ENCODE results near the gene PLEKHH1. TPM values are rescaled to one million over a fixed set of nuclear protein-coding genes. Genes with fewer than 3 reads are reported as not detected.

The PLEKHH1 gene
- total RNA-seq, 1 experiment from 2014 or later, result 27.6 TPM

- H3K9ac ChIP-seq (ENCODE audit: low read length), result no peak within 1 kb of the TSS
- ChIA-PET CTCF (no interaction called here), POLR2A (no interaction called here), RAD21 (ENCODE audit: low non-redundant PET in 1 of 2, low total read pairs in 2 of 2, uncharacterized antibody in 2 of 2, unreplicated experiment in 2 of 2) (no interaction called here)
- intact Hi-C loops (cut with micrococcal nuclease), result no loop called here
- no peak within 1 kb of the TSS for H3K27ac ChIP-seq (ENCODE audit: low read depth, low read length)
- H3K9me3 ChIP-seq (ENCODE audit: control insufficient read depth in 1 of 2, insufficient read depth in 1 of 2, low read depth in 1 of 2, low read length in 2 of 2), result peaks cover 3 to 7% of the 10 kb centered on the region in 2 experiments; a peak in 2 of 4 replicates
- no peaks in the 10 kb centered on the region for H3K4me1 ChIP-seq (ENCODE audit: control insufficient read depth in 1 of 2, insufficient read depth in 2 of 2, low read length in 2 of 2)
- no peaks in the 10 kb centered on the region for H3K79me2 ChIP-seq (ENCODE audit: insufficient read depth, low read length)
- no peaks in the 10 kb centered on the region for H3K27me3 ChIP-seq (ENCODE audit: insufficient read depth, low read length)
- H3K4me2 ChIP-seq (ENCODE audit: low read length), result no peak within 1 kb of the TSS
- no peak within 1 kb of the TSS for H2AFZ ChIP-seq (ENCODE audit: low read depth, low read length, poor library complexity, severe bottlenecking)
- H3K4me3 ChIP-seq (replicated peaks in 1 of 2; ENCODE audit: low read depth in 1 of 2, low read length in 2 of 2), result no peak within 1 kb of the TSS
- DNase-seq (ENCODE audit: low read depth, low spot score) (no peak), ATAC-seq (no peak)
- H3K9me2 ChIP-seq (ENCODE audit: insufficient read depth), result no peaks in the 10 kb centered on the region
- TF ChIP-seq EZH2phosphoT487 (IDR thresholded peaks at IDR 0.05; ENCODE audit: borderline replicate concordance) (no peak), ZBTB33 (IDR thresholded peaks at IDR 0.05; ENCODE audit: extremely low read depth, insufficient replicate concordance, low read length) (no peak), RAD21 (IDR thresholded peaks at IDR 0.05; ENCODE audit: low read depth) (no peak)
- BruUV-seq (replicated peaks), result no TSS peak
- H4K20me1 ChIP-seq (ENCODE audit: insufficient read depth), result no peaks in the 10 kb centered on the region
- H3K36me3 ChIP-seq (ENCODE audit: control insufficient read depth in 1 of 2, insufficient read depth in 2 of 2, low read length in 2 of 2), result no peaks in the 10 kb centered on the region
These were observed 44.9 kb upstream of the PLEKHH1 start, which contains the start of gene TMEM229B for GRCh38 chr14:67487937-67488893. Gene TMEM229B (minus strand): TSS chr14:67488721. CDS start chr14:67473923, 14,798 bp downstream.

GRCh38 chr14:67490196-67490595, 42.9 kb upstream of the PLEKHH1 start:
- Histone ChIP-seq H2AFZ (ENCODE audit: low read depth, low read length, poor library complexity, severe bottlenecking) (no peak overlapping the region), H3K4me3 (replicated peaks in 1 of 2; ENCODE audit: low read depth in 1 of 2, low read length in 2 of 2) (no peak overlapping the region), H3K27me3 (ENCODE audit: insufficient read depth, low read length) (no peaks in the 10 kb centered on the region), H3K9me2 (ENCODE audit: insufficient read depth) (no peaks in the 10 kb centered on the region), H3K36me3 (ENCODE audit: control insufficient read depth in 1 of 2, insufficient read depth in 2 of 2, low read length in 2 of 2) (no peaks in the 10 kb centered on the region), H3K4me2 (ENCODE audit: low read length) (no peak overlapping the region), H3K79me2 (ENCODE audit: insufficient read depth, low read length) (no peaks in the 10 kb centered on the region), H3K9ac (ENCODE audit: low read length) (no peak overlapping the region), H4K20me1 (ENCODE audit: insufficient read depth) (no peaks in the 10 kb centered on the region), H3K4me1 (ENCODE audit: control insufficient read depth in 1 of 2, insufficient read depth in 2 of 2, low read length in 2 of 2) (no peaks in the 10 kb centered on the region), H3K9me3 (ENCODE audit: control insufficient read depth in 1 of 2, insufficient read depth in 1 of 2, low read depth in 1 of 2, low read length in 2 of 2) (peaks cover 3 to 11% of the 10 kb centered on the region in 2 experiments; a peak in 2 of 4 replicates), H3K27ac (ENCODE audit: low read depth, low read length) (no peak overlapping the region)
- intact Hi-C loops (cut with micrococcal nuclease), result no loop called here
- no TSS peak for BruUV-seq (replicated peaks)
- ATAC-seq, result no peak
- ChIA-PET RAD21 (ENCODE audit: low non-redundant PET in 1 of 2, low total read pairs in 2 of 2, uncharacterized antibody in 2 of 2, unreplicated experiment in 2 of 2) (no interaction called here), POLR2A (no interaction called here), CTCF (no interaction called here)
- DNase-seq (ENCODE audit: low read depth, low spot score), result no peak
- TF ChIP-seq CBX3 (IDR thresholded peaks at IDR 0.05; ENCODE audit: low read depth) (no peak), YY1 (IDR thresholded peaks at IDR 0.05; ENCODE audit: extremely low read depth, insufficient replicate concordance, low read depth, low read length) (no peak), CTCF (IDR thresholded peaks at IDR 0.05 in 2 of 3, conservative IDR thresholded peaks at IDR 0.05 in 1 of 3; ENCODE audit: borderline replicate concordance in 1 of 3, insufficient read depth in 1 of 3, low read depth in 2 of 3, low read length in 2 of 3) (no peak), ZNF274 (IDR thresholded peaks at IDR 0.05; ENCODE audit: low read depth, low read length) (no peak), JUND (IDR thresholded peaks at IDR 0.05) (no peak), ELF1 (IDR thresholded peaks at IDR 0.05; ENCODE audit: borderline replicate concordance, low read depth) (no peak), ATF3 (IDR thresholded peaks at IDR 0.05) (no peak), EZH2 (IDR thresholded peaks at IDR 0.05) (no peak), CEBPB (IDR thresholded peaks at IDR 0.05; ENCODE audit: low read depth) (no peak), SP1 (IDR thresholded peaks at IDR 0.05; ENCODE audit: low read depth) (no peak), RAD21 (IDR thresholded peaks at IDR 0.05; ENCODE audit: low read depth) (no peak), POLR2A (IDR thresholded peaks at IDR 0.05; ENCODE audit: borderline replicate concordance, extremely low read depth, insufficient read depth, insufficient read length) (no peak), EZH2phosphoT487 (IDR thresholded peaks at IDR 0.05; ENCODE audit: borderline replicate concordance) (no peak), ZFX (IDR thresholded peaks at IDR 0.05) (no peak), POLR2AphosphoS5 (IDR thresholded peaks at IDR 0.05; ENCODE audit: low read depth, low read length) (no peak)
